H1 (cell line): ENCODE results near the gene DSTYK.

Experiments used
- EGR1 ChIP-seq: IDR thresholded peaks from 2 replicates; pipeline ENCODE4 v1.6.1; 2011; ENCODE audit warnings: low read depth, low read length, borderline replicate concordance
- MAFK ChIP-seq: IDR thresholded peaks from 2 replicates; pipeline ENCODE4 v1.6.1; 2012; ENCODE audit warnings: low read depth, mild to moderate bottlenecking, improper control_type of control experiment, low read length
- POLR2A ChIP-seq, 2 experiments: IDR thresholded peaks; 1 replicate in 1 of 2; 2 replicates in 1 of 2; pipeline ENCODE4 v1.6.1; 2011; ENCODE audit warnings: low read depth in 2 of 2, low read length in 2 of 2, mild to moderate bottlenecking in 2 of 2; ENCODE audit errors: control extremely low read depth in 1 of 2
- SP4 ChIP-seq: IDR thresholded peaks from 2 replicates; pipeline ENCODE4 v1.6.1; 2012; ENCODE audit warnings: low read length, inconsistent platforms
- TEAD4 ChIP-seq: IDR thresholded peaks from 2 replicates; pipeline ENCODE4 v1.6.1; 2012; ENCODE audit warnings: low read depth, low read length, inconsistent platforms, mixed read lengths
- TF ChIP-seq, protein P1 (sequence below), 3 experiments: IDR thresholded peaks; 1 replicate in 2 of 3; 2 replicates in 1 of 3; pipeline versions ENCODE4 v1.5.1 to v1.6.1; 2011; ENCODE audit warnings: low read length in 3 of 3, mild to moderate bottlenecking in 3 of 3, inconsistent platforms in 2 of 3, low read depth in 1 of 3, moderate library complexity in 1 of 3; ENCODE audit not compliant: insufficient read depth in 1 of 3; ENCODE audit errors: control extremely low read depth in 1 of 3

DNA sequence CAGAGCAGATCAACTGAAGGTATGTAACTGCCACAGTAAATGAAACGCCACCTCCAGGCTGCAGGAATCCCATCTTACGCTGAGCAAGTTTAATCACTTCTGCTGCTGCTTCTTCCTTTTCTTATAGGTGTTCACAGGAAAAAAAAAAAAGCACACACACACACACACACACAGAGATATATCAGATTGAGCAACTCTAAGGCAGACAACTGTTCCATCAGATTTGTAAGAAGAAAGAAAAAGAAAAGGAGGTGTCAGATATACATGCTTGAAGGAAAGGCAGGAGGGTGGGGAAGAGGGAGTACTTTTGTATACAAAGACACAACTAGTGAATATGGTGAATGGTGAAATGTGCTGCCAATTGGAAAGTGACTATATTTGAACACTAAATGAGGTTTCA lies 28.6 kb downstream of the DSTYK start:
- TF ChIP-seq EGR1 (no peak), SP4 (no peak), MAFK (no peak), POLR2A (IDR thresholded peaks at IDR 0.05; ENCODE audit: control extremely low read depth in 1 of 2, low read depth in 2 of 2, low read length in 2 of 2) (no peak), TEAD4 (no peak)
- TF ChIP-seq, protein P1, sequence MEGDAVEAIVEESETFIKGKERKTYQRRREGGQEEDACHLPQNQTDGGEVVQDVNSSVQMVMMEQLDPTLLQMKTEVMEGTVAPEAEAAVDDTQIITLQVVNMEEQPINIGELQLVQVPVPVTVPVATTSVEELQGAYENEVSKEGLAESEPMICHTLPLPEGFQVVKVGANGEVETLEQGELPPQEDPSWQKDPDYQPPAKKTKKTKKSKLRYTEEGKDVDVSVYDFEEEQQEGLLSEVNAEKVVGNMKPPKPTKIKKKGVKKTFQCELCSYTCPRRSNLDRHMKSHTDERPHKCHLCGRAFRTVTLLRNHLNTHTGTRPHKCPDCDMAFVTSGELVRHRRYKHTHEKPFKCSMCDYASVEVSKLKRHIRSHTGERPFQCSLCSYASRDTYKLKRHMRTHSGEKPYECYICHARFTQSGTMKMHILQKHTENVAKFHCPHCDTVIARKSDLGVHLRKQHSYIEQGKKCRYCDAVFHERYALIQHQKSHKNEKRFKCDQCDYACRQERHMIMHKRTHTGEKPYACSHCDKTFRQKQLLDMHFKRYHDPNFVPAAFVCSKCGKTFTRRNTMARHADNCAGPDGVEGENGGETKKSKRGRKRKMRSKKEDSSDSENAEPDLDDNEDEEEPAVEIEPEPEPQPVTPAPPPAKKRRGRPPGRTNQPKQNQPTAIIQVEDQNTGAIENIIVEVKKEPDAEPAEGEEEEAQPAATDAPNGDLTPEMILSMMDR (IDR thresholded peaks at IDR 0.05; ENCODE audit: control extremely low read depth in 1 of 3, insufficient read depth in 1 of 3, low read depth in 1 of 3, low read length in 3 of 3): no peak
